Breast epithelium (tissue), 4 donors: ENCODE results near the gene QTRT2. TPM values are rescaled to one million over a fixed set of nuclear protein-coding genes. Genes with fewer than 3 reads are reported as not detected.

Experiments
- DNase-seq, 2 donors: peaks; one replicate each; pipeline ENCODE4 v3.0.0-alpha.2; 2019; ENCODE audit warnings: low spot score in 2 of 2
- H3K27ac ChIP-seq, 2 donors: fragments of 200-600 bp; sonication (generic) in 1 of 2; one replicate each; pipeline ENCODE4 v1.5.1; 2016 to 2019; ENCODE audit warnings: mild to moderate bottlenecking in 1 of 2
- H3K27me3 ChIP-seq, 2 donors: fragments of 200-600 bp; sonication (generic) in 1 of 2; one replicate each; pipeline versions ENCODE4 v1.5.1 to v1.6.0; 2017 to 2019; ENCODE audit warnings: control low read depth in 1 of 2, mild to moderate bottlenecking in 1 of 2
- H3K36me3 ChIP-seq: fragments of 200-600 bp; one replicate; pipeline ENCODE4 v1.5.1; 2019
- H3K4me1 ChIP-seq, 2 donors: fragments of 200-600 bp; sonication (generic); one replicate each; pipeline ENCODE4 v1.5.1; 2016 to 2019; ENCODE audit warnings: control low read depth in 1 of 2
- H3K4me3 ChIP-seq, 3 donors: fragments of 200-600 bp; sonication (generic); 1 replicate in 2 of 3; 2 replicates in 1 of 3; pipeline ENCODE4 v1.5.1; 2016 to 2019; ENCODE audit warnings: mild to moderate bottlenecking in 3 of 3, moderate library complexity in 2 of 3
- H3K9me3 ChIP-seq, 2 donors: fragments of 200-600 bp; sonication (generic) in 1 of 2; one replicate each; pipeline ENCODE4 v1.5.1; 2016 to 2019; ENCODE audit warnings: control low read depth in 1 of 2
- POLR2A ChIP-seq: fragments of 450-650 bp; IDR thresholded peaks from one replicate; pipeline ENCODE4 v1.6.1; 2016; ENCODE audit warnings: antibody characterized with exemption, mild to moderate bottlenecking, moderate library complexity
- POLR2AphosphoS5 ChIP-seq, 3 donors: sonication (generic); formaldehyde crosslinking; IDR thresholded peaks; one replicate each; pipeline ENCODE4 v1.6.1; 2017; ENCODE audit warnings: antibody characterized with exemption in 3 of 3
- intact Hi-C: fragments of 100-400 bp; cut with DNase I; formaldehyde crosslinking; loops from one replicate; pipeline ENCODE4 v1.15.1; 2023; ENCODE audit warnings: low total_unique reads
- total RNA-seq, 3 donors: library from RNA; depleted of rRNA; stranded (reverse); fragments of >200 nt; gene quantifications; one replicate each; pipeline ENCODE4 v1.1.0, GENCODE V29; 2016
- TF ChIP-seq, protein P1 (sequence below), 3 donors: fragments of 450-650 bp; IDR thresholded peaks; one replicate each; pipeline ENCODE4 v1.5.1; 2016 to 2017; ENCODE audit warnings: antibody characterized with exemption in 3 of 3, mild to moderate bottlenecking in 3 of 3, moderate library complexity in 3 of 3

QTRT2 gene
- total RNA-seq, 3 donors from 2014 or later = 11.0 to 25.8 (median 15.1) TPM

GRCh38 chr3:114071786-114072185 is 15.2 kb downstream of the QTRT2 start:
- TF ChIP-seq POLR2AphosphoS5 (IDR thresholded peaks at IDR 0.05) (no peak), POLR2A (no peak)
- TF ChIP-seq, protein P1, sequence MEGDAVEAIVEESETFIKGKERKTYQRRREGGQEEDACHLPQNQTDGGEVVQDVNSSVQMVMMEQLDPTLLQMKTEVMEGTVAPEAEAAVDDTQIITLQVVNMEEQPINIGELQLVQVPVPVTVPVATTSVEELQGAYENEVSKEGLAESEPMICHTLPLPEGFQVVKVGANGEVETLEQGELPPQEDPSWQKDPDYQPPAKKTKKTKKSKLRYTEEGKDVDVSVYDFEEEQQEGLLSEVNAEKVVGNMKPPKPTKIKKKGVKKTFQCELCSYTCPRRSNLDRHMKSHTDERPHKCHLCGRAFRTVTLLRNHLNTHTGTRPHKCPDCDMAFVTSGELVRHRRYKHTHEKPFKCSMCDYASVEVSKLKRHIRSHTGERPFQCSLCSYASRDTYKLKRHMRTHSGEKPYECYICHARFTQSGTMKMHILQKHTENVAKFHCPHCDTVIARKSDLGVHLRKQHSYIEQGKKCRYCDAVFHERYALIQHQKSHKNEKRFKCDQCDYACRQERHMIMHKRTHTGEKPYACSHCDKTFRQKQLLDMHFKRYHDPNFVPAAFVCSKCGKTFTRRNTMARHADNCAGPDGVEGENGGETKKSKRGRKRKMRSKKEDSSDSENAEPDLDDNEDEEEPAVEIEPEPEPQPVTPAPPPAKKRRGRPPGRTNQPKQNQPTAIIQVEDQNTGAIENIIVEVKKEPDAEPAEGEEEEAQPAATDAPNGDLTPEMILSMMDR (IDR thresholded peaks at IDR 0.05) = no peak
- Histone ChIP-seq H3K27ac (no peak overlapping the region), H3K9me3 (no peaks in the 10 kb centered on the region), H3K27me3 (no peaks in the 10 kb centered on the region), H3K4me3 (no peak overlapping the region), H3K36me3 (peaks cover 8% of the 10 kb centered on the region), H3K4me1 (no peaks in the 10 kb centered on the region)
- intact Hi-C loops = no loop called here
- DNase-seq = no peak

GRCh38 chr3:114076711-114077110 is 20.2 kb downstream of the QTRT2 start:
- Histone ChIP-seq H3K9me3 (no peaks in the 10 kb centered on the region), H3K27me3 (no peaks in the 10 kb centered on the region), H3K36me3 (peaks cover 7% of the 10 kb centered on the region), H3K27ac (no peak overlapping the region), H3K4me3 (no peak overlapping the region), H3K4me1 (no peaks in the 10 kb centered on the region)
- no peak for DNase-seq
- intact Hi-C loops = no loop called here
- TF ChIP-seq POLR2A (no peak), POLR2AphosphoS5 (IDR thresholded peaks at IDR 0.05) (no peak)
- TF ChIP-seq, protein P1 (IDR thresholded peaks at IDR 0.05) = no peak

DNA sequence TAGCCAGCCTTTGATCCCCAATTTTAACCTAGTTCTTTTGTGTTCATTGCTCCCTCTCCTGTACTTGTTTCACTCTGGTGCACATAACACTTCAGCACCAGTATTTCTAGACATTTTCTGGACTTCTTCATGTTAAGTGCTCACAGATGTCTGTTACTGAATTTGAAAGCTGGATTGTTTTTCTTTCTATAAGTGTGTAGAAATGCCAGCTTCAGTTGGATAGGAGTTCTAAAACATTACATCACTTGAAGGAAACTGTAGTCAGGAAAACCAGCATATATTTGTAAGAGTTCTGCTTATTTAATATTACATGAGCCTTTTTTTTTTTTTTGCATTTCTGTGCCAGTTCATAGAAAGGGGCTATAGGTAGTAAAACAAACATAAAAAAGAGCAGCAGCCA is 21.6 kb downstream of the QTRT2 start:
- Histone ChIP-seq H3K9me3 (no peaks in the 10 kb centered on the region), H3K27me3 (no peaks in the 10 kb centered on the region), H3K4me3 (no peak overlapping the region), H3K36me3 (peaks cover 7% of the 10 kb centered on the region), H3K4me1 (no peaks in the 10 kb centered on the region), H3K27ac (no peak overlapping the region)
- no peak for DNase-seq
- TF ChIP-seq, protein P1 (IDR thresholded peaks at IDR 0.05) = no peak
- no peak for TF ChIP-seq POLR2AphosphoS5 (IDR thresholded peaks at IDR 0.05)
- TF ChIP-seq POLR2A = no peak
- intact Hi-C loops = no loop called here

DNA sequence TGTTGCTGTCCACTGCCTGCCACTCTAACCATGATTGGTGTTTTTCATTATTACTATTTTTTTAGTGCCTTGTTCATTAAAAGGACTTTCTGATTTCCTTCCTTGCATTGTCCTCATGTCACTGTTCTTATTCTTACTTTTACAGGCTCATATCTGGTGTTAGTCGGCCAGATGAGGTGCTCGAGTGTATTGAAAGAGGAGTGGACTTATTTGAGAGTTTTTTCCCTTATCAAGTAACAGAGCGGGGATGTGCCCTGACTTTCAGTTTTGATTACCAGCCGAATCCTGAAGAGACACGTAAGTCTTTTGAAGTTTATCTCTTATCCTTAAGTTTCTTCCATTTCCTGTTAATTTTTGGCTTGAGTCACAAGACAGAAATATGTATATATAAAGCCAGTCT is 23.2 kb downstream of the QTRT2 start:
- no peak overlapping the region for H3K27ac ChIP-seq
- no peaks in the 10 kb centered on the region for H3K9me3 ChIP-seq
- H3K36me3 ChIP-seq = peaks cover 7% of the 10 kb centered on the region
- no peak for DNase-seq
- no peaks in the 10 kb centered on the region for H3K4me1 ChIP-seq
- no peak overlapping the region for H3K4me3 ChIP-seq
- intact Hi-C loops = loop anchor here (2.0 kb wide), 1 partner anchor 75 kb away; no protein-coding TSS in a partner anchor
- H3K27me3 ChIP-seq = no peaks in the 10 kb centered on the region
- TF ChIP-seq, protein P1 (IDR thresholded peaks at IDR 0.05) = no peak
- no peak for TF ChIP-seq POLR2A

DNA sequence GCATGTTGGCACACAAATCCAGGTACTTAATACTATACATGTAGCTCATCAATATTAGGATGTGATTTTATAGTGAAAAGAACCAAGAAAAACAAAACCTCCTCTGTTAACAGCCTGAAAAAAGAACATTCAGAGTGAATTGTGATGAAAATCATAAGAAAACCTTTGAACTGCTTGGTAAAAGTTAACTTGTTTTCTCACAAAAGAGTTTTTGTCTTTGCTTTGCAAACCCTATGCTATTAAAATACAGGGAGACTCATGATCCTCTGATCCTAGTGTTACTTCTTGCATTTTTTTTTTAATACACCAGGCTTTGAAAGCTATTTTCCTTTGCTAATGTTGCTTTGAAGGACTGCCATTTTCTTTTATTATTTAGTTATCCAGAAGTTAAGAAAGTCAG is 23.7 kb downstream of the QTRT2 start:
- Histone ChIP-seq H3K27ac (no peak overlapping the region), H3K4me3 (no peak overlapping the region), H3K4me1 (no peaks in the 10 kb centered on the region), H3K36me3 (peaks cover 7% of the 10 kb centered on the region), H3K9me3 (no peaks in the 10 kb centered on the region), H3K27me3 (no peaks in the 10 kb centered on the region)
- TF ChIP-seq POLR2A (no peak), POLR2AphosphoS5 (IDR thresholded peaks at IDR 0.05) (no peak)
- TF ChIP-seq, protein P1 (IDR thresholded peaks at IDR 0.05) = no peak
- intact Hi-C loops = loop anchor here (2.0 kb wide), 1 partner anchor 75 kb away; no protein-coding TSS in a partner anchor
- DNase-seq = no peak
